HFFc6 (cell line): ENCODE results near the gene CDC42EP4. TPM values are rescaled to one million over a fixed set of nuclear protein-coding genes. Genes with fewer than 3 reads are reported as not detected.

Experiments used
- DNase-seq: peaks from one replicate; pipeline ENCODE4 v3.0.0-alpha.2; 2018
- H3K27ac Mint-ChIP-seq: 2 replicates; pipeline ENCODE4 v1.8.0; 2020; ENCODE audit warnings: mild to moderate bottlenecking, mixed read lengths
- H3K27me3 Mint-ChIP-seq: 2 replicates; pipeline ENCODE4 v1.8.0; 2021; ENCODE audit warnings: mild to moderate bottlenecking, moderate library complexity, mixed read lengths; ENCODE audit not compliant: insufficient read depth
- H3K36me3 Mint-ChIP-seq: 2 replicates; pipeline ENCODE4 v1.8.0; 2021; ENCODE audit warnings: low read depth, mixed read lengths
- H3K4me1 Mint-ChIP-seq: 2 replicates; pipeline ENCODE4 v1.8.0; 2020; ENCODE audit warnings: low read depth, mixed read lengths
- H3K4me3 Mint-ChIP-seq: 2 replicates; pipeline ENCODE4 v1.8.0; 2020; ENCODE audit warnings: mild to moderate bottlenecking, moderate library complexity, mixed read lengths
- H3K9me3 Mint-ChIP-seq: 2 replicates; pipeline ENCODE4 v1.8.0; 2020; ENCODE audit warnings: mild to moderate bottlenecking, mixed read lengths
- total RNA-seq, 6 experiments: library from RNA; stranded (reverse); fragmentation: NEBNext Ultra II Directional; extraction: Animal tissue kit (Norgen Biotek cat#: 25700); gene quantifications; 2 replicates in 1 of 6; 3 replicates in 5 of 6; pipeline ENCODE4 v1.2.3, GENCODE V29; 2021
- TF ChIP-seq, protein P1 (sequence below): fragments of 200-600 bp; sonication (generic); IDR thresholded peaks from 2 replicates; pipeline ENCODE4 v1.5.0; 2021; ENCODE audit warnings: antibody characterized with exemption, mild to moderate bottlenecking

The CDC42EP4 gene
- total RNA-seq, 6 experiments from 2014 or later, result 18.1 to 27.8 (median 25.9) TPM

- Mint-ChIP-seq H3K27me3 (peaks cover 8% of the 10 kb centered on the region), H3K27ac (no peak overlapping the region), H3K36me3 (no peaks in the 10 kb centered on the region), H3K4me1 (peaks cover 10% of the 10 kb centered on the region), H3K9me3 (no peaks in the 10 kb centered on the region), H3K4me3 (no peak overlapping the region)
- TF ChIP-seq, protein P1, sequence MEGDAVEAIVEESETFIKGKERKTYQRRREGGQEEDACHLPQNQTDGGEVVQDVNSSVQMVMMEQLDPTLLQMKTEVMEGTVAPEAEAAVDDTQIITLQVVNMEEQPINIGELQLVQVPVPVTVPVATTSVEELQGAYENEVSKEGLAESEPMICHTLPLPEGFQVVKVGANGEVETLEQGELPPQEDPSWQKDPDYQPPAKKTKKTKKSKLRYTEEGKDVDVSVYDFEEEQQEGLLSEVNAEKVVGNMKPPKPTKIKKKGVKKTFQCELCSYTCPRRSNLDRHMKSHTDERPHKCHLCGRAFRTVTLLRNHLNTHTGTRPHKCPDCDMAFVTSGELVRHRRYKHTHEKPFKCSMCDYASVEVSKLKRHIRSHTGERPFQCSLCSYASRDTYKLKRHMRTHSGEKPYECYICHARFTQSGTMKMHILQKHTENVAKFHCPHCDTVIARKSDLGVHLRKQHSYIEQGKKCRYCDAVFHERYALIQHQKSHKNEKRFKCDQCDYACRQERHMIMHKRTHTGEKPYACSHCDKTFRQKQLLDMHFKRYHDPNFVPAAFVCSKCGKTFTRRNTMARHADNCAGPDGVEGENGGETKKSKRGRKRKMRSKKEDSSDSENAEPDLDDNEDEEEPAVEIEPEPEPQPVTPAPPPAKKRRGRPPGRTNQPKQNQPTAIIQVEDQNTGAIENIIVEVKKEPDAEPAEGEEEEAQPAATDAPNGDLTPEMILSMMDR, result no peak
- DNase-seq, result no peak
Observed at GRCh38 chr17:73351764-73352163, 40.0 kb upstream of the CDC42EP4 start.

DNA sequence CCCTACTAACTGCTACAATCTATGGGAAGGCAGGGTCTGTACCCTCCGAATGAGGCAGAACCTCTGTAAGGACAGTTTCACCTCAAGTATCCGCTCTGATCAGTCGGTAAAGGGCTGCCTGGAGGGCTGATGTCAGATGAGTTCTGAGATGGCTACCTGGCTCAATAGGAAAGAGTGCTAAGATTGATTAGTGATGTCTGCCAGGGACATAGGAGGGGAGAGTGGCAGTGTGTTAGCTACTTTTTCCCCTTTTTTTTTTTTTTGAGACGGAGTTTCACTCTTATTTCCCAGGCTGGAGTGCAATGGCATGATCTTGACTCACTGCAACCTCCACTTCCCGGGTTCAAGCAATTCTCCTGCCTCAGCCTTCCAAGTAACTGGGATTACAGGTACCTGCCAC is 39.1 kb upstream of the CDC42EP4 start:
- Mint-ChIP-seq H3K27me3 (peaks cover 9% of the 10 kb centered on the region), H3K4me3 (no peak overlapping the region), H3K4me1 (peaks cover 7% of the 10 kb centered on the region), H3K27ac (no peak overlapping the region), H3K9me3 (no peaks in the 10 kb centered on the region), H3K36me3 (no peaks in the 10 kb centered on the region)
- TF ChIP-seq, protein P1, result no peak
- DNase-seq, result no peak

- no peak for DNase-seq
- Mint-ChIP-seq H3K9me3 (no peaks in the 10 kb centered on the region), H3K27ac (no peak overlapping the region), H3K4me3 (no peak overlapping the region), H3K4me1 (no peaks in the 10 kb centered on the region), H3K36me3 (no peaks in the 10 kb centered on the region), H3K27me3 (peaks cover 9% of the 10 kb centered on the region)
- TF ChIP-seq, protein P1, result no peak
Observed at GRCh38 chr17:73349647-73350046, 37.8 kb upstream of the CDC42EP4 start.

DNA sequence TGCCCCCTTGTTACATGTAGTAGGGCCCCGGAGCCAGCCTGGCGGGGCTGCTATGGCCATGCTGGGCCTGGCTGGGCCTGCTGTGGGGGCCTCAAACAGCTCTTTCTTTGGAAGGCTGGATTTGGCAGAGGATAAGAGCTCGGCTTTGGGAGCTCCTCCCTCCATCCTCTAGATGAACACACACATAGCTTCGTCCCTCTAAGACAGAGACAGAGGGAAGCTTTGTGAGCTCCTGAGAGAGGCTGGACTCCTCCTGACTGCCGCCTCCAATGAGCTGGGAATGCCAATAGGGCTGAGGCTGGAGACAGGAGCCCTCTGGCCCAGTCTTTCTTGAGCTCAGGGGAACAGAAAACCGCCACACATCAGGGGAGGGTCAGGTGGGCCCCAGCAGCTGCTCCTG is 37.3 kb upstream of the CDC42EP4 start:
- DNase-seq, result no peak
- Mint-ChIP-seq H3K27me3 (peaks cover 9% of the 10 kb centered on the region), H3K9me3 (no peaks in the 10 kb centered on the region), H3K36me3 (no peaks in the 10 kb centered on the region), H3K27ac (no peak overlapping the region), H3K4me1 (no peaks in the 10 kb centered on the region; the same call in 1 of the 2 replicates), H3K4me3 (no peak overlapping the region)
- TF ChIP-seq, protein P1, result no peak

DNA sequence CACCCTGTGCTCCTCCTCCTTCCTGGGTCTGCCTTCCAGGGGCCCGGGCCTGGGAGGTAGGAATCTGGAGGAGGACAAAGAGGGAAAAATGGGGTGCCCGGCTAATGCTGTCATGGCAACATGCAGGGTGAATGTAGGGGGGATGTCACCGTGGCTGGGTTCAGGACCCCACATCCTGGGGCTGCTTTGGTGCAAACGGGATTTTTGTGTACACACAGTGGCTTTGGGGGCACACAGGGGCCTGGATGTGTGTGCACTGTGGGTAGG is 37.0 kb upstream of the CDC42EP4 start:
- DNase-seq, result no peak

More for the DNA sequence above, 37.0 kb upstream of the CDC42EP4 start:
- TF ChIP-seq, protein P1, result no peak
- Mint-ChIP-seq H3K27me3 (peaks cover 9% of the 10 kb centered on the region), H3K4me3 (no peak overlapping the region), H3K27ac (no peak overlapping the region), H3K36me3 (no peaks in the 10 kb centered on the region), H3K4me1 (no peaks in the 10 kb centered on the region; the same call in 1 of the 2 replicates), H3K9me3 (no peaks in the 10 kb centered on the region)
